ENCODE data around the gene ASTL.

Gene ASTL

DNA sequence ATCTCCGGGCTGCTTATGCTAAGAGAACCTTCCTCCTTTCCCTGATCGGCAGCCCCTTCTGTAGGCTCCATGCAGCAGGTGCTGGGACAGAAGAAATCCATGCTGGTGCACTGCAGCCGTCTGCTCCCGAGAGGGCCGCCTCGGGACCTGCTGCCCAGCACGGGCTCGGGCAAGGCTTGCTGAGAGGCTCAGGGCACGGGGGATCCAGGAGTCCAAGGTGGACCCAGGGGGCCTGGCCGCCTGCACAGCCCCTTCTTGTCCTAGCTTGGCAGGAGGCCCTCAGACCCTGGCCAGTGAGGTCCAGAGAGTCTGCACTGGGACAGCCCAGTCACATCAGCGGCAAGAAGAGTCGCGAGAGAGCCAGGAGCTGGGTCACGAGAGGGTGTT lies 20.2 kb upstream of the ASTL start:
- no peak for DNase-seq

DNA sequence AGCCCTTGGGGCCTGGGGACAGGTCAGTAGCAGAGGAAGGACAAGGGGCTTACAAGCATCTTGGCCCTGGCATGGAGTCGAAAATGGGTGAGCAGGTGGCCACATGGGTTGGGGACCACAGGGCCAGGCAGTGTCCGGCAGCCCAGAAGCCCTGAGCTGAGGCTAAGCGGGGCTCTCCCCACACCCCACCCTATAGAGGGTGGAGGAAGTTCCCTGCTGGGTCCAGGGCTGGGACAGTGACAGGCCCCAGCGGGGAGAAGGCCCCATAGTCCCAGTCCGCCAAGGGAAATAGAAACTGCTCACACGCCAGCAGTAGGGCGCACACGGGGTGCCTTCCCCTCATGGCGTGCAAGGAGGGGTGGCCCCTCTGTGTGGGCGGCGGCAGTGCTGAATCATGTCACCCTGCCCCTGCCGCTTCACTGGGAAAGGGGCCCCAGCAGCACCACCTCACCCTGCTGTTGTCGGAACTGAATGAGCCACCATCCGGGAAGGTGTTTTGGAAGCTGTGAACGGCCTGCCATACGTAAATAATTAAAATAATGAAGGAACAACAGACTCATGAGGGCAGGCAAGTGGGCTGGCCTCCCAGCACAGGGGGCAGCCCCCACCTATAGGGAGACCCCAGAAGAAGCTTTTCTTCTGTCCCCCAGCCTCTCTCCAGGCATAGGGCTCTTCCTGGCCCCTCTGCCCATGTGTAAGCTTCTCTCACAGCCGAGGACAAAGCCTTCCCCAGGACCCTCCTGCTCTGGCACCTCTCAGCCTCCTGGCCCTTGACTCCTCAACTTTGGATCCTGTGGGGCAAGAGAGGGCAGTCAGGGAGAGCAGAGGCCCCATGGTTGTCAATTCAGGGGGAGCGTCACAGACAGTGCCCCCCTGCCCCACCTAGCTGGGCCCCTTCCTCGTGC lies 19.6 kb upstream of the ASTL start:
- peak; percentile 71 for DNase-seq

DNA sequence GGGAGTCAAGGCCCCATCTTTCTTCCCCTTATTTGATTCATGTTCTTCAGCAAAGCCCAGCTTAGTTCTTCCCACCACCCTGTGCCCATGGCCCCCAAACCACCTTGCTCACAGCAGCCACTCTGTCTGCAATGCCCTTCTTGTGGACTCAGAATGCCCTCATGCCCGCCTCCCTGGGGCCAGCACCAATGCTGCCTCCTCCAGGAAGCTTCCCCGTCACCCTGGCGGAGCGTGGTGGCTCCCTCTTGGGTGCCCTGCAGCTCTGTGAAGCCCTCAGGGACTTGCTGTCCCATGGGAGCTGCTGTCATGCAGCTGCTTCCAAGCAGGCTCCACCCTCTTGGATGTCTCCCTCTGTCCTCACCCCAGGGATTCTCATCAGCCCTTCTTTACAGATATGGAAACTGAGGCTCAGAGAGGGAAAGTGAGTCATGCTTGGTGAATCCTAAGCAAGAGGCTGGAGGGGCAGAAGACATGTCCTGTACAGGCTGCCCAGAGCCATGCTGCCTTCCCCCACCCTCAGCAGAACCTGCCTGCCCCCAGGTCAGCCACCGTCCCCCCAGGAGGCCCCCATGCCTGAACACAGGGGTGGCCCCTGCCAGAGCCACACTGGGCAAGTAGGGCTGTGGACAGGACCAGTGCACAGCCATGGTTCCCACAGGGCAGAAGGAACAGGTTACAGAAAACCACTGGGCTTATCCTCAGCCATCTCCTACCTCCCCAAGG lies 18.8 kb upstream of the ASTL start:
- DNase-seq: no peak

DNA sequence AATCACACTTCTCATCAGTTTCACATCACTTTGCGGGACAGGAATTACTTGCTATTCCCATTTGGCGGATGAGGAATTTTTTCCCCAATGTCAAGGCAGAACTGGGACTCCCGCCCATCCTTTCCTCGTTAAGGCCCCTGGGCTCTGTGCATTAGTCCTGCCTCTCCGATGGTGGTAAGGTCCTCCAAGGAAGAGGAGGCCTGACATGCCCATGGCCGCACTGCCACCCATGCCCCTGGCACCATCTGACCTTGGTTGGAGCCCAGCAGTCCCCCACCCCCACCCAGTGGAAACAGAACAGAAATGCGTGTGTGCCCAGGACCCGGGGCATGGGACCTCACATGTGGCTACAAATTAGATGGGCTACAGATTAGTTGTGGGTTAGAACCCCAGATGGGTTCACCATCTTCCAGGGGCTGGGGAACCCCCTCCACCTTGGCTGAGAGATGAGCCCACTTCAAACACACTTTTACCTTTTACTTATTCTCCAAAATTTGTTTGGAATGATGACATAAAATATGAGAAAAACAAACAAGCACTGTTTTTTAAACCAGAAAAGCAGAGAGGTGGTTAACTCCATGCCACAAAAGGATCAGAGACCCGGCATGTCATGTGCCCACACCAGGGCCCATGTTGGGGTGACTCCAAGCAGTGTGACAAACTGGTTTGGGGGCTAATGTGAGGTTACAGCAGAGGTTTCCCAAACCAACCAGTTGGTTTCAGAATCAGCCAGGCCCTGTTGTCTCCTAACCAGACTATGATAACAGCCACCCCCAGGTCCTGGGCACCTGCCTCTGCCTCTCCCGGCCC lies 17.9 kb upstream of the ASTL start:
- DNase-seq: peak; percentile 58

DNA sequence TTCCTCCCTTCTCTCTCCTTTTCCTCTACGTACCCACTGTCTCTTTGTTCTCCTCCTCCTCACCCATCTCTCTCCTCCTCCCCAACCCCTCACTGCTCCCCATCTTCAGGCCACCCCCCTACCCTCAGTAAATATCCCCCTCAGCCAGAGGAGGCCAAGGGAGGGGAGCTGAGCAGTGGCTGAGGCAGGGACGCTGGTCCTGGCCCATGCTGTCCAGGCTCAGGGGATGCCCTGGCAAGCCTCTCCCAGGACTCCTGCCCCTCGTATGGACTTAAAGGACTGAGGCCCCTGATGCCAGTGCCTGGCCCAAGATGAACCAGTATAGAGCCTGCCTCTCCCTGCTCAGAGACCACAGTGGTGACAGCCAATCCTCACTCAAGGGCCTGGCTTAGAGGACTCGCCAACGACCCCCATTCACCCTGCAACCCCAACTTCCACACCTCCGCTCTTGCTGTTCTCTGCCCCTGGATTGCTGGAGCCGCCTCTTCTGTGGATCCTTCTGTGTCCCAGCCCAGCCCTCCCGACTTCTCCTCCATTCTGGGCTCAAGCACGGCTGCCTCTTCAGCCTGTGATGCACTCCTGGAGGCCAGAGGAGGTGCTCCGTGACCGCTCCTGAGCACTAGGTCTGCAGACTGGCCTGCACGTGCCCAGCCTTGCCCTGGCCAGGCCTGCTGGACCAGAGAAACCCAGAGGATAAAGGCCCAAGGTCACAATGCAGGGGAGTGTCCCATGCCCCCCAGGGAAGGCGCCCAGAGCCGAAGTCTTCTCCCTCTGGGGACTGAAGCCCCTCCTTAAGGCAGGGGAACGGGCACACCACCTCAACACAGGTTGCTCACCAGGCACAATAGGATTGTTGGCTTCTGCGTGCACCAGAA lies 16.4 kb upstream of the ASTL start:
- no peak for DNase-seq

DNA sequence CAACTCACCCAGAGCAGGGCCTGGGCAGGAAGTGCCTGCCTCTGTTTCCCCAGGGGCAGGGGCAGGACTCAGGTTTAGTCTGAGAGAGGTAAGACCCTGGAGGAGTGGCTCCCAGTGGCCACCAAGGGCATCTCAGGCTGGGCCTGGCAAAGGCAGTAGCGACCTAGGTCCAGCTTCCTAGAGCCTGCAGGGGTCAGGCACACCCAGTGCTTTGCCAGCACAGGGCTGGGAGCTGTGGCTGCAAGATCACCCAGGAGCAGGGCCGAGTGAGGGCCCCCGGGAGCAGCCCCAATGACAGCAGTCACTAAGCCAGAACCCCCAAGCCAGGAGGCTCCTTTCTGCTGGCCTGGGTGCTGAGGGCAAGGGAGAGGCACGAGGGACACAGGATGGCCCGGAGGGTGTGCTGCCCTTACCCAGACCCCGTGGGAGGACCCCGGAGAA lies 15.7 kb upstream of the ASTL start:
- DNase-seq: no peak

DNA sequence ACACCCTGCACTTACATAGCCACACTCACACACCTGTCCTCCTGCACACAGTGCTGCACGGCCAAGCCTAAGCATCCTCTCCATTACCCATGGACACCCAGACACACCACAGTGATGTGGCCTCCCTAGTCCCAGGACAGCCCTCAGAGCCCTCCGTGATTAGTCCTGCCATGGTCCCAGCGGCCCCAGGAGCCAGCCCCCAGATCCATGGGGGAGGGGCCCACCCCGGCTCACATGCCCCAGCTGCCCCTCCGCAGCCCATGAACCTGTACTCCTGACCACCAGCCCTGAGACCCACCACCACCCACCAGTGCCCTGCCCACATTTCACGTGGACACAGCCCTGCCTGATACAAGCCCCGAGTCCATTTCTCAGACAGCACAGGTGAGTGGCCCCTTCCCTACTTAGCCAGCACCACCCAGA lies 15.0 kb upstream of the ASTL start:
- no peak for DNase-seq

DNA sequence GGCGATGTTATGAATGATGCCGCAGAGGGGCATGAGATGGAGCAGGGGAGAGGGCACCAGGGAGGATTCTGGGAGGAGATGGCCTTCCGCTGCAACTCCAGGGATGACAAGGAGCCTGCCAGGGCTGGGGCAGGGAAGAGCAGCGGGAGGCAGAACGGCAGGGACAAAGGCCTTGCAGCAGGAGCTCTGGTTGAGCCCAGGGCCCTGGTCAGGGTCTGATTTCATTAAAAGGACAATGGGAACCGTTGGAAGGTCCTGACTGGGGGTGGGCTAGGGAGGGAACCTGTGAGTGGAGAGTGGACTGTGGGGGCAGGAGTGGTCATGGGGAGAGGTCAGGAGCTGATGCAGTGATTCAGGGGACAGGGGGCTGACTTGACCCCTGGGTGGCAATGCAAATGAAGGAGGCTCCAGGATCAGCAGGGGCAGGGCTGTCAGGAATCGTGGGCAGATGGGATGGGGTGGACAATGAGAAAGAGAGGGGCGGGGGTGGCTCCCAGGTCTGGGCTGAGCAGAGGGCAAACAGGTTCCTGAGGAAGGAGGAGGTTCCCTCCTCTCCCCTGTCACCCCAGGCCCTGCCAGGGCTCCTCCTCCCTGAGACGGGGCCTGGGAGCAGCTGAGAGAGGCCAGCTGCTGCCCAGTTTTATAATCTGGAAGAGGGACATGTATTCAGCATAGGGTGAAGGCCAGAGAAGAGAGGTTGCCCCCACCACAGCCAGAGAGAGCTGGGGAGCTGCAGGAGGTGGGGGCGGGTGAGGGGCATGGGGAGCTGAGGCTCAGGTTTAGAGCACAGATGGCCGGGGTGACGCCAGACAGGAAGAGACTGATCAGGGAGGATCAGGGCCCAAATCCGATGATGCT lies 14.2 kb upstream of the ASTL start:
- DNase-seq: no peak

DNA sequence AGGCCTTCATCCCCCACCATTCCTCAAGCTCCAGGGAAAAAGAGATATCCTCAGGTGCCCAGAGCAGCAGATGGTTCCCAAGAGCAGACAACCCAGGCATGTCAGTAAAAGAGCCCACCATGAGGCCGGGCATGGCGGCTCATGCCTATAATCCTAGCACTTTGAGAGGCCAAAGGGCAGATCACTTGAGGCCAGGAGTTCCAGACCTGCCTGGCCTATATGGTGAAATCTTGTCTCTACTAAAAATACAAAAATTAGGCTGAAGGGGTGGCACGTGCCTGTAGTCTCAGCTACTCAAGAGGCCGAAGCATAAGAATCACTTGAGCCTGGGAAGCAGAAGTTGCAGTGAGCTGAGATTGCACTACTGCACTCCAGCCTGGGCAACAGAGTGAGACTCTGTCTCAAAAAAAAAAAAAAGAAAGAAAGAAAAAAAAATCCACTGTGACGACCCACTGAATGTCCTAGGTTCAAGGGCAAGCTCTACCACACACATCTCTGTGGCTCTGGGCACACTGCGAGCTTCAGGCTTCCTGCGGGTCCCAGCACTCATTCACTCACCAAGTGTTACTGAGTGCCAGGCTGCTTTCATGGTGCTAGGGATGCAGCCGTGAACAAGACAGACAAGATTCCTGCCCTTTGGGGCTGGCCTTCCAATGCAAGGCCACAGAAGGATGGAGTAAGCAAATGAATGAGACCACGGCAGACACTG lies 13.4 kb upstream of the ASTL start:
- no peak for DNase-seq

DNA sequence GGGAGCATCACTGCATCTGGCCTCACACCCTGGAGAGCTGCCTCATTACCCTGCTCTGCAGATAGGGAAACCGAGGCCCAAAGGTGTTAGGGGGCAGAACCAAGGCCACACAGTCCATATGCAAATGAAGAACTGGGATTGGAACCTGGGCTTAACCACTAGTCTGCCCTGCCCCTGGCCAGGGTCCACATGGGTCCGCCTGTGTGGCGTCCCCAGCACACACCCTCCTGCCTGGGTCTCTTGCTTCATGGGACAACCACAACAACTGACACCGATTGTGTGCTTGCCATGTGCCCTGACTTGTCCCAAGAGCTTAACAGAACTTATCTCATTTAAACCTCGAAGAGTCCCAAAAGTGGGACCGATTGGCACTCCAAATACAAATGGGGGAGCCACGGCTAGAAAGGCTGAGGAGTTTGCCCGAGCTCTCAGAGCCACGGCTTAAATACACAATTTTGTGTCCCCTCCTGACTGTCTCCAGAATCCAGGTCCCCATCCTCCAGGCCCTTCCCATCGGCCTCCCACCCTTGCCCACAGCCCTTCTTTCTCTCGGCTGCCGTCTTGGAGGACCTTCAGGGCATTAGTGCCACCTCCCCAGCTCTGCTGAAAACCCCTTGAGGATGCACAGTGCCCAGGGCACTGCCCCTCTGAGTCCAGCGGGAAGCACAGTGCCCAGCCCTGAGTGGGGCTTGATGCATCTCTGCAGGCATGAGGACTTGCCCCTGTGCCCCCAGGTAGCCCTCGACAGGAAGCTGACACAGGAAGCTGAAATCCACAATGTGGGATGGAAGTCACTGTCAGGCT lies 12.7 kb upstream of the ASTL start:
- DNase-seq: no peak

DNA sequence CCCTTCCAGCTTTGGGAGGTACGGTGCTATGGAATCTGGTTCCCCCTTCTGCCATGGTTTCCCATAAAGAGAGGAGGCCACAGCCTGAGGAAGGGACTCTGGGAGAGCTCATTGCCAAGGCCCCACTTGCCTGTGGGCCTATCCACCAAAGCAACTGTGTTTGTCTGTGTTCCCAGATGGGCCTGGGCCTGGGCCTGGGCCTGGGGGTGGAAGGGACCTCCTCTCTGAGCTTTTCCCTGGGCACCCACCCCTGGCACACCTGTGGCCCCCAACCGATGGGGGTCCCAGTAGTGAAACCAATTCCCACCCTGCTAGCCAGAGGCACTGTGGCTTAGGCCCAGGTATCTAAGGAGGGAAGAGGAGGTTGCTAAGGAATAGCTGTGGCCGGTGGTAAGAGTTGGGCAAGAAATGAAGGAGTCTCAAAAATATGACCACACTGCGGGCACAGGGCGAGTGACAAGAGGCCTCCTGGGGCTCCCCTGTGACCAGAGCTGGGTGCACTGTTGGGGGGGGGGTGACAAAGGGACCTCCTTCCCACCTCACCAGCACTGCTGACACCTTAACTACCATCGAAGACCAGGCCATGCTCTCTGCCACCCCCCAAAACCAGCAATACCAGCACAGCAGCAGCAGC lies 11.8 kb upstream of the ASTL start:
- no peak for DNase-seq

DNA sequence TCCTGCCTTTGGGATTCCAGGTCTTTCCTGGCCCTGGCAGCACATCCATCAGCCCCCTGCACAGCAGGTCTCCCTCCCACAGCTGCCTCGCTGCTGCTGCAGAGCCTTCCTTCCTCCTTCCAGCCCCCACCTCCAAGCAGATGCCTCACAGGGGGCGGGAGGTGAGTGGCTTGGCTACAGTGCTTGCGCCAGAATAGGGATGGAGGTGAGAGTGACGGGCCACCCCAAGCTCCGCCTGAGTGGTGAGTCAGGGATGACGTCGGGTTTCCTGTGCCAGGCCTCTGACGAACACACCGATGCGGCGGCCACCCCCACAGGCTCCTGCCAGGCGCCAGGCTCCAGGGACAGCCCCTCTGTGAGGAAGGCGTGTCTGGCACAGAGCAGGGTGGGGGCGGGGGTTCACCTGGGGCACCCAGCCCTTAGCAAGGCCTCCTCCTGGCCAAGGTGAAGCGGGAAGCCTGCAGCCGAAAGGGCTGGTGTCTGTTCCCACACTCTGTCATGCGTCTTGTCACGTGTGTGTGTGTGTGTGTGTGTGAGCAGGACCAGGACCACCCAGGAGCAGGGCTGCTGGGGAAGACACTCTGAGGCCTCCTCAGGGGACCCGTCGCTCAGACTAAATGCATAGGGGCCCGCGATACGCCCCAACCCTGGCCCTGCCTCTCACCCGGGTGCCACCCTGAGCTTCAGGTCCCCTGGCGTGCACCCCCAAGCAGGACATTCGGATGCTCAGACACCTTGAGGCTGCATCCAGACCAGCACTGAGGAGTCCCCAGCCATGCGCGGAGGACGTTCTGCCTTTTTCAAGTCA lies 10.3 kb upstream of the ASTL start:
- DNase-seq: peak; percentile 97

DNA sequence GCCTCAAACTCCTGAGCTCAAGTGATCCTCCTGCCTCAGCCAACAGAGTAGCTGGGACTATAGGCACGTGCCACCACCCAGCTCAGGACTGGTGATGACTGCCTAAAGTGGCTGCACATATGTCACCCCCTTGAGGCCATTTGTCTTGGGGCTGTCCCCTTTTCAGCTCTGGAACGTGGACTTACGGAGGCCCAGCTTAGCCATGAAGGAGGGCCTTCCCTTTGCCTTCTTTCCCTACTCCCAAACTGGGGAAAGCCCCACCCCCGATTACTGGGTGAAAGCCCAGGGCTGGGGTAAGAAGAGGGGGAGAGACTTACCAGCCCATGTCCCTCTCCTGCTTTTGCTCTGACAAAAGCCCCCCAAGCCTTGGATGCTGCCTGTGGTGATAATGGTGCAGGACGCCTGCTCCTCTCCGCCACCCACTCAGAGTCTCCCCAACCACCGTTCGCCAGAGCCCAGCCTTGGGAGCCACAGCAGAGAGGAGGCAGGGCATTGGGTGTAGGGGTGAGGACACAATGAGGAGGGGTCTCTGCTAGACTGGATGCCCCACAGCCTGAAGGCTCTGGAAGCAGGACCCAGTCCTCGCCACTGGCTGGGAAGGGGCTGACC lies 9.4 kb upstream of the ASTL start:
- peak; percentile 38 for DNase-seq

DNA sequence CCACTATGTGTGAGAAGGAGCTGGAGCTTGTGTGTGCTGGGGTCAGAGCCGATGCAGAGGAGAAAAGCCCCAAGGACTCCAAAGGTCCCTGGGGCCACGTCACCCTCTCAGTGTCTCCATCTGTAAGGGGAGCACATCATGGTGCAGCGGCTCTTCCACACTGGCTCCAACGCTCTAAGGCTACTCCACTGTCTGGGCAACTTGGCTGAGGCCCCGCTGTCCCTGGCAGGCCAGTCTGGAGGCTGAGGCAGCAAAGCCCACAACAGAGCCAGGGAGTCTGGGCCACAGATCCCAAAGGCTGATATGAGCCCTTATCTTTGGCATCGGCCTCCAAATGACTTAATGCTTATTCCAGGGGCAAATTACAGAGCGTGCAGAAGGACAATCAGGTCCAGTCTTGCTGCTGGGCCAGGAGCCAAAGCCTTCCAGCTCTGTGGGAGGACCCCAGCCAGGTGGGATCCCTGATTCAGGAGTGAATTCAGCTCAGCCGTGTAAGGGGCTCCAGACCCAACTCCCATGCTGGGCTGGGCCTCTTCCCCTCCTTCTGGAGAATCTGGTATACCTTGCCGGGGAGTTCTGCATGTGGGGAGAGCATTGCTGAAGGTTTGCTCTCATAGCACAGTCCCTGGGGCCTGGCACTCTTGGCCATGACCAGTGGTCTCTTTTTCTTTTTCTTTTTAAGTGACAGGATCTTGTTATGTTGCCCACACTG lies 8.7 kb upstream of the ASTL start:
- DNase-seq: peak; percentile 42

DNA sequence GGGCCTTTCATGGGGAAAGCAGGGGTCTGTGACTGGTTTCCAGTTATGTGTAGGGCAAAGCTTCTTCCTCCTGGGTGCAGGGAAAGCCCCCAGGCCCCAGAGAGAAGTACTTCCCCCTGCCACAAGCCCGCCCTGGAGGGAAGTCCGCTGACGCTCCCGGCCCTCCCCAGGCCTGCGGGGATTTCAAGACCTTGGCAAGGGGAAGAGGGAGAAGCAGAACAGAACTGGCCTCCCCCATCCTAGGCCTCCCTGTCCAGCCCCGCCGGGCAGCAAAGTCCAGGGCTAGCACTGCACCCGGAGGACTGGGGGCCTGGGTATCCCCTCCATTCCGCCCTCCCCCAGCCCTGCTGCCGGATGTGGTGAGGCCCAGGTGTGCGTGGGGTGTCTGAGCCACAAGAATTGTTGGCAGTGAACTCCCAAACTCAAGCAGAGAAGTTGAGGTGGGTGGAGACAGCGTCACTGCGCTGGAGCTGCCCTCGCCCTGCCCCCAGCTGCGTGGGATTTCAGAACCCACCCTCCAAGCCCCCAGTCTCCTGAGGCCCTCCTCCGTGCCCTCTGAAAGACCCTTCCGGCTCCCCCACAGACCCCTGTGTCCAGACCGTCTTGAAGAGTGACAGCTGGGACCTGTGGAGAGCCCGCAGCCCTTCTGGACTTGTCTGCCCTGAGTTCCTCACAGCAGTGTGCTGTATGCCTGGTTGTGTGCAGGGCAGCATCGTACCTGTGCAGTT lies 8.0 kb upstream of the ASTL start:
- DNase-seq: peak; percentile 92

DNA sequence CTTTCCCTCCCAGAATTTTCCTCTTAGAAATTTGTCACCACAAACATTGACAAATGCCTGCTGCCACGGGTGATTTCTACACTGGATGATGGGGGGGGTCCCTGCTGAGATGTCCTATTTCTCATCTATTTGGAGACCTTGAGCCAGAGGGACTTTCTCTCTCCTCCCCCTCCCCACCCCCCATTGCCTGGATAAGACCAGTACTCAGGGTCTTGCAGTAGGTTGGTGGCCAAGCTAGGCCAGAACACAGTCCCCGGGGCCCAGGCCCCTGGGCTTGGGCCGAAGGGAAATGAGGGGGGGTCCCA lies 7.5 kb upstream of the ASTL start:
- no peak for DNase-seq
